ENCODE results near the gene TMEM204.

The TMEM204 gene

GRCh38 chr16:1501630-1502029 is 31.8 kb upstream of the TMEM204 start:
- H3K27ac ChIP-seq (ENCODE audit: extremely low read depth, low read depth, low read length), result no peak overlapping the region
- CTCF ChIA-PET, result interaction anchor here (0.6 kb wide), 1 partner anchor 87 kb away, joined by 4 read pairs; the partner anchor contains the start of gene UNKL
- no peaks in the 10 kb centered on the region for H3K4me1 ChIP-seq (ENCODE audit: control insufficient read depth, insufficient read depth, low read length)
- H3K9me3 ChIP-seq (ENCODE audit: control insufficient read depth, insufficient read depth, low read depth, low read length), result no peaks in the 10 kb centered on the region
- H3K36me3 ChIP-seq (ENCODE audit: control insufficient read depth in 2 of 2, insufficient read depth in 1 of 2, low read length in 2 of 2), result peaks cover 16 to 87% of the 10 kb centered on the region in 2 experiments; a peak in 2 of 3 replicates
- no peak overlapping the region for H3K4me3 ChIP-seq (ENCODE audit: low read depth, low read length)
- POLR2A ChIA-PET, result interaction anchor here (1.0 kb wide), 1 partner anchor 11 kb away, joined by 3 read pairs; no protein-coding TSS in a partner anchor
- TF ChIP-seq ZNF623 (tag by site-specific recombination; IDR thresholded peaks at IDR 0.05) (no peak), ZNF132 (tag by site-specific recombination; IDR thresholded peaks at IDR 0.05; ENCODE audit: borderline replicate concordance) (no peak), ZNF529 (tag by site-specific recombination; IDR thresholded peaks at IDR 0.05; ENCODE audit: insufficient replicate concordance) (no peak), GLI2 (tag by site-specific recombination; IDR thresholded peaks at IDR 0.05; ENCODE audit: borderline replicate concordance, low read depth) (no peak), BCL11B (tag by site-specific recombination; IDR thresholded peaks at IDR 0.05; ENCODE audit: low read depth) (no peak), ZNF140 (tag by site-specific recombination; IDR thresholded peaks at IDR 0.05) (no peak), ZNF248 (tag by site-specific recombination; IDR thresholded peaks at IDR 0.05) (no peak), ZNF311 (tag by site-specific recombination; IDR thresholded peaks at IDR 0.05; ENCODE audit: borderline replicate concordance) (no peak), ZSCAN30 (tag by site-specific recombination; IDR thresholded peaks at IDR 0.05) (no peak), ZNF571 (tag by site-specific recombination; IDR thresholded peaks at IDR 0.05) (no peak), PATZ1 (tag by site-specific recombination; IDR thresholded peaks at IDR 0.05) (no peak), PRDM4 (tag by site-specific recombination; IDR thresholded peaks at IDR 0.05) (no peak), ZNF792 (tag by site-specific recombination; IDR thresholded peaks at IDR 0.05) (no peak), ZNF266 (tag by site-specific recombination; IDR thresholded peaks at IDR 0.05; ENCODE audit: low read depth) (no peak), TRIM28 (IDR thresholded peaks at IDR 0.05; ENCODE audit: borderline replicate concordance, low read length) (no peak), OSR2 (tag by site-specific recombination; IDR thresholded peaks at IDR 0.05) (no peak), ZNF560 (tag by site-specific recombination; IDR thresholded peaks at IDR 0.05; ENCODE audit: borderline replicate concordance) (no peak)
- TF ChIP-seq, protein P1, sequence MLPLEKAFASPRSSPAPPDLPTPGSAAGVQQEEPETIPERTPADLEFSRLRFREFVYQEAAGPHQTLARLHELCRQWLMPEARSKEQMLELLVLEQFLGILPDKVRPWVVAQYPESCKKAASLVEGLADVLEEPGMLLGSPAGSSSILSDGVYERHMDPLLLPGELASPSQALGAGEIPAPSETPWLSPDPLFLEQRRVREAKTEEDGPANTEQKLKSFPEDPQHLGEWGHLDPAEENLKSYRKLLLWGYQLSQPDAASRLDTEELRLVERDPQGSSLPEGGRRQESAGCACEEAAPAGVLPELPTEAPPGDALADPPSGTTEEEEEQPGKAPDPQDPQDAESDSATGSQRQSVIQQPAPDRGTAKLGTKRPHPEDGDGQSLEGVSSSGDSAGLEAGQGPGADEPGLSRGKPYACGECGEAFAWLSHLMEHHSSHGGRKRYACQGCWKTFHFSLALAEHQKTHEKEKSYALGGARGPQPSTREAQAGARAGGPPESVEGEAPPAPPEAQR (tag by site-specific recombination; IDR thresholded peaks at IDR 0.05), result no peak
- TF ChIP-seq, protein P2, sequence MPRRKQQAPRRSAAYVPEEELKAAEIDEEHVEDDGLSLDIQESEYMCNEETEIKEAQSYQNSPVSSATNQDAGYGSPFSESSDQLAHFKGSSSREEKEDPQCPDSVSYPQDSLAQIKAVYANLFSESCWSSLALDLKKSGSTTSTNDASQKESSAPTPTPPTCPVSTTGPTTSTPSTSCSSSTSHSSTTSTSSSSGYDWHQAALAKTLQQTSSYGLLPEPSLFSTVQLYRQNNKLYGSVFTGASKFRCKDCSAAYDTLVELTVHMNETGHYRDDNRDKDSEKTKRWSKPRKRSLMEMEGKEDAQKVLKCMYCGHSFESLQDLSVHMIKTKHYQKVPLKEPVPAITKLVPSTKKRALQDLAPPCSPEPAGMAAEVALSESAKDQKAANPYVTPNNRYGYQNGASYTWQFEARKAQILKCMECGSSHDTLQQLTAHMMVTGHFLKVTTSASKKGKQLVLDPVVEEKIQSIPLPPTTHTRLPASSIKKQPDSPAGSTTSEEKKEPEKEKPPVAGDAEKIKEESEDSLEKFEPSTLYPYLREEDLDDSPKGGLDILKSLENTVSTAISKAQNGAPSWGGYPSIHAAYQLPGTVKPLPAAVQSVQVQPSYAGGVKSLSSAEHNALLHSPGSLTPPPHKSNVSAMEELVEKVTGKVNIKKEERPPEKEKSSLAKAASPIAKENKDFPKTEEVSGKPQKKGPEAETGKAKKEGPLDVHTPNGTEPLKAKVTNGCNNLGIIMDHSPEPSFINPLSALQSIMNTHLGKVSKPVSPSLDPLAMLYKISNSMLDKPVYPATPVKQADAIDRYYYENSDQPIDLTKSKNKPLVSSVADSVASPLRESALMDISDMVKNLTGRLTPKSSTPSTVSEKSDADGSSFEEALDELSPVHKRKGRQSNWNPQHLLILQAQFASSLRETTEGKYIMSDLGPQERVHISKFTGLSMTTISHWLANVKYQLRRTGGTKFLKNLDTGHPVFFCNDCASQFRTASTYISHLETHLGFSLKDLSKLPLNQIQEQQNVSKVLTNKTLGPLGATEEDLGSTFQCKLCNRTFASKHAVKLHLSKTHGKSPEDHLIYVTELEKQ (tag by site-specific recombination; IDR thresholded peaks at IDR 0.05; ENCODE audit: borderline replicate concordance), result no peak
